ENCODE data around the gene MAMSTR.

- no peak for TF ChIP-seq CTCF (IDR thresholded peaks at IDR 0.05; ENCODE audit: low read depth, low read length)
- no peak for TF ChIP-seq POLR2A (IDR thresholded peaks at IDR 0.05; ENCODE audit: extremely low read depth, insufficient read length)
- no peak for TF ChIP-seq MYC (IDR thresholded peaks at IDR 0.05; ENCODE audit: low read depth, low read length)
Observed at GRCh38 chr19:48676487-48676886, 43.0 kb downstream of the MAMSTR start.
